ENCODE results near the gene RSBN1. TPM values are rescaled to one million over a fixed set of nuclear protein-coding genes. Genes with fewer than 3 reads are reported as not detected.

The RSBN1 gene
- total and polyA plus RNA-seq, 9 of the 15 experiments (the other 6 are each of a cell fraction or from before 2014, with no cell fraction given): 4.5 to 24.3 (median 13.0) TPM

DNA sequence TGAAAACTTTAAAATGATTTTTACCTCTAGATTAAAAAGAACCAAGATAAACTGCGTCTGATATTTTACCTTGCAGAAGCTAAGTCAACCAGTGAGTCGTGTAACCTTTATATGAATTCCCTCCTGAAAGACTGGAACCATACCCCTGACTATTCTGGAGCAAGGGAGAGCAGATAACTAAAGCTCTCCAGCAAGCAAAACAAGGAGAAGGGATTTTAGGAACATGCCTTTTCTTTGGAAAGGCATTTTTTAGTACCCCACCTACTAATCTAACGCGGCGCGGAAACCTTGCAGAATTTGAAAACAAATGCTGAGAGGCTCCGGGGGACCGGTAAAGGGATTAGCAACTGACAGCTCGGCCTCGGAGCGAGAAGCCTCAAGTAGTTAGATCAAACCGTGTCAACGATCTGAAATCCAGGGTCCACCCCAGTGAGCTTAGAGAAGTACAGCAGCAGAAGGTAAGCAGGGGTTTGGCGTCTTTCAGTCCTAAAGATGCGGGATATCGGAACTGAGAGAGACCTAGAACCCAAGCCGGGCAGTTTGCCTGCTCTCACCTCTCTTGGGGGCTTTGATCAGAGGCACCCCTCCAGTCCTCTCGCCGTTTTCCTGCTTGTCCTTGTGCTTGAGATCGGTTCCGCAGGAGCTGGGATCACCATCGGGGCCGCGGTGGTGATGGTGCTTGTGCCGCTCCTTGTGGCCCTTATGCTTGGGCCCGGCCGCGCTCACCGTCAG lies 954 bp downstream of the RSBN1 start (continued):
- TF ChIP-seq TBP (optimal IDR thresholded peaks at IDR 0.05; ENCODE audit: low read depth, low read length) (no peak), HNRNPK (IDR thresholded peaks at IDR 0.05; ENCODE audit: low read depth, low read length, poor library complexity, severe bottlenecking) (no peak), ZNF780A (CRISPR knock-in tag; IDR thresholded peaks at IDR 0.05) (no peak), GTF2E2 (tag; IDR thresholded peaks at IDR 0.05) (no peak), ZNF644 (tag; IDR thresholded peaks at IDR 0.05; ENCODE audit: low read depth) (no peak), KDM5B (IDR thresholded peaks at IDR 0.05; ENCODE audit: insufficient replicate concordance, low read depth, low read length) (peak; percentile 13), PURB (CRISPR knock-in tag; IDR thresholded peaks at IDR 0.05; ENCODE audit: low read depth) (no peak), THRAP3 (IDR thresholded peaks at IDR 0.05; ENCODE audit: borderline replicate concordance) (no peak), CBX8 (IDR thresholded peaks at IDR 0.05; ENCODE audit: borderline replicate concordance, extremely low read depth, low read depth, low read length, poor library complexity, severe bottlenecking) (no peak), ZNF347 (CRISPR knock-in tag; IDR thresholded peaks at IDR 0.05; ENCODE audit: low read depth) (no peak), XRCC5 (IDR thresholded peaks at IDR 0.05; ENCODE audit: low read depth, low read length) (no peak), OTX1 (CRISPR knock-in tag; IDR thresholded peaks at IDR 0.05) (0 out of 2 replicates have a peak, but pooled peaks have one; percentile 50), ADNP (tag; IDR thresholded peaks at IDR 0.05) (no peak)
- TF ChIP-seq, protein P1, sequence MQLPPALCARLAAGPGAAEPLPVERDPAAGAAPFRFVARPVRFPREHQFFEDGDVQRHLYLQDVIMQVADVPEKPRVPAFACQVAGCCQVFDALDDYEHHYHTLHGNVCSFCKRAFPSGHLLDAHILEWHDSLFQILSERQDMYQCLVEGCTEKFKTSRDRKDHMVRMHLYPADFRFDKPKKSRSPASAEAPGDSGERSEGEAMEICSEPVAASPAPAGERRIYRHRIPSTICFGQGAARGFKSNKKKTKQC (CRISPR knock-in tag; IDR thresholded peaks at IDR 0.05): no peak
- TF ChIP-seq, protein P2, sequence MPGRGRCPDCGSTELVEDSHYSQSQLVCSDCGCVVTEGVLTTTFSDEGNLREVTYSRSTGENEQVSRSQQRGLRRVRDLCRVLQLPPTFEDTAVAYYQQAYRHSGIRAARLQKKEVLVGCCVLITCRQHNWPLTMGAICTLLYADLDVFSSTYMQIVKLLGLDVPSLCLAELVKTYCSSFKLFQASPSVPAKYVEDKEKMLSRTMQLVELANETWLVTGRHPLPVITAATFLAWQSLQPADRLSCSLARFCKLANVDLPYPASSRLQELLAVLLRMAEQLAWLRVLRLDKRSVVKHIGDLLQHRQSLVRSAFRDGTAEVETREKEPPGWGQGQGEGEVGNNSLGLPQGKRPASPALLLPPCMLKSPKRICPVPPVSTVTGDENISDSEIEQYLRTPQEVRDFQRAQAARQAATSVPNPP (IDR thresholded peaks at IDR 0.05; ENCODE audit: borderline replicate concordance, insufficient read depth, insufficient read length): no peak
- TF ChIP-seq, protein P3, sequence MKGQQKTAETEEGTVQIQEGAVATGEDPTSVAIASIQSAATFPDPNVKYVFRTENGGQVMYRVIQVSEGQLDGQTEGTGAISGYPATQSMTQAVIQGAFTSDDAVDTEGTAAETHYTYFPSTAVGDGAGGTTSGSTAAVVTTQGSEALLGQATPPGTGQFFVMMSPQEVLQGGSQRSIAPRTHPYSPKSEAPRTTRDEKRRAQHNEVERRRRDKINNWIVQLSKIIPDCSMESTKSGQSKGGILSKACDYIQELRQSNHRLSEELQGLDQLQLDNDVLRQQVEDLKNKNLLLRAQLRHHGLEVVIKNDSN (CRISPR knock-in tag; IDR thresholded peaks at IDR 0.05): peak; percentile 19; the same call in 1 of the 2 replicates
- TF ChIP-seq, protein P4, sequence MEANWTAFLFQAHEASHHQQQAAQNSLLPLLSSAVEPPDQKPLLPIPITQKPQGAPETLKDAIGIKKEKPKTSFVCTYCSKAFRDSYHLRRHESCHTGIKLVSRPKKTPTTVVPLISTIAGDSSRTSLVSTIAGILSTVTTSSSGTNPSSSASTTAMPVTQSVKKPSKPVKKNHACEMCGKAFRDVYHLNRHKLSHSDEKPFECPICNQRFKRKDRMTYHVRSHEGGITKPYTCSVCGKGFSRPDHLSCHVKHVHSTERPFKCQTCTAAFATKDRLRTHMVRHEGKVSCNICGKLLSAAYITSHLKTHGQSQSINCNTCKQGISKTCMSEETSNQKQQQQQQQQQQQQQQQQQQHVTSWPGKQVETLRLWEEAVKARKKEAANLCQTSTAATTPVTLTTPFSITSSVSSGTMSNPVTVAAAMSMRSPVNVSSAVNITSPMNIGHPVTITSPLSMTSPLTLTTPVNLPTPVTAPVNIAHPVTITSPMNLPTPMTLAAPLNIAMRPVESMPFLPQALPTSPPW (CRISPR knock-in tag; IDR thresholded peaks at IDR 0.05): no peak
- TF ChIP-seq, protein P5, sequence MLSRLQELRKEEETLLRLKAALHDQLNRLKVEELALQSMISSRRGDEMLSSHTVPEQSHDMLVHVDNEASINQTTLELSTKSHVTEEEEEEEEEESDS (CRISPR knock-in tag; IDR thresholded peaks at IDR 0.05): no peak
- TF ChIP-seq, protein P6, sequence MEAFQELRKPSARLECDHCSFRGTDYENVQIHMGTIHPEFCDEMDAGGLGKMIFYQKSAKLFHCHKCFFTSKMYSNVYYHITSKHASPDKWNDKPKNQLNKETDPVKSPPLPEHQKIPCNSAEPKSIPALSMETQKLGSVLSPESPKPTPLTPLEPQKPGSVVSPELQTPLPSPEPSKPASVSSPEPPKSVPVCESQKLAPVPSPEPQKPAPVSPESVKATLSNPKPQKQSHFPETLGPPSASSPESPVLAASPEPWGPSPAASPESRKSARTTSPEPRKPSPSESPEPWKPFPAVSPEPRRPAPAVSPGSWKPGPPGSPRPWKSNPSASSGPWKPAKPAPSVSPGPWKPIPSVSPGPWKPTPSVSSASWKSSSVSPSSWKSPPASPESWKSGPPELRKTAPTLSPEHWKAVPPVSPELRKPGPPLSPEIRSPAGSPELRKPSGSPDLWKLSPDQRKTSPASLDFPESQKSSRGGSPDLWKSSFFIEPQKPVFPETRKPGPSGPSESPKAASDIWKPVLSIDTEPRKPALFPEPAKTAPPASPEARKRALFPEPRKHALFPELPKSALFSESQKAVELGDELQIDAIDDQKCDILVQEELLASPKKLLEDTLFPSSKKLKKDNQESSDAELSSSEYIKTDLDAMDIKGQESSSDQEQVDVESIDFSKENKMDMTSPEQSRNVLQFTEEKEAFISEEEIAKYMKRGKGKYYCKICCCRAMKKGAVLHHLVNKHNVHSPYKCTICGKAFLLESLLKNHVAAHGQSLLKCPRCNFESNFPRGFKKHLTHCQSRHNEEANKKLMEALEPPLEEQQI (IDR thresholded peaks at IDR 0.05): no peak
